Hair follicle dermal papilla cell (primary cell): ENCODE data around the gene TAS2R19. TPM values are rescaled to one million over a fixed set of nuclear protein-coding genes. Genes with fewer than 3 reads are reported as not detected.

Source experiments
- total RNA-seq: library from RNA; depleted of rRNA; stranded (reverse); fragments of >200 nt; gene quantifications from 2 replicates; pipeline ENCODE4 v1.2.3, GENCODE V29; 2012

Gene TAS2R19
- total RNA-seq: 4.9 and 9.6 TPM in 2 replicates

GRCh38 chr12:11022520-11022919 lies at the start of gene TAS2R19:
Gene TAS2R19, minus strand, starts transcription at chr12:11022620. Its CDS starts 49 bp downstream, at chr12:11022571.

GRCh38 chr12:11062194-11062593 lies 39.8 kb upstream of the TAS2R19 start, which contains the start of gene TAS2R46:
Gene TAS2R46, minus strand, starts transcription at chr12:11062294. Its CDS starts 0 bp downstream, at chr12:11062294.

GRCh38 chr12:11031307-11031706 lies 8.9 kb upstream of the TAS2R19 start, which contains the start of gene TAS2R31:
Gene TAS2R31, minus strand, starts transcription at chr12:11031407. Its CDS starts 72 bp downstream, at chr12:11031335.

GRCh38 chr12:10998204-10998603 lies 24.2 kb downstream of the TAS2R19 start, which contains the start of gene TAS2R20:
Gene TAS2R20, minus strand, starts transcription at chr12:10998304. Its CDS starts 429 bp downstream, at chr12:10997875.

GRCh38 chr12:10986812-10987211 lies 35.6 kb downstream of the TAS2R19 start, which contains the start of gene TAS2R50:
Gene TAS2R50, minus strand, starts transcription at chr12:10986912. Its CDS starts 52 bp downstream, at chr12:10986860.

Other genes with a start within 250 kb of the TAS2R19 start
- 0.16 TPM in 1 of 2 replicates, not detected in the other for gene TAS2R7, start 220.0 kb downstream of the TAS2R19 start, total RNA-seq
- 0.12 TPM in 1 of 2 replicates, not detected in the other for gene TAS2R8, start 215.3 kb downstream of the TAS2R19 start, total RNA-seq
- gene TAS2R9, start 212.5 kb downstream of the TAS2R19 start, total RNA-seq: not detected in 2 replicates
- 1.2 and 1.8 TPM in 2 replicates for gene TAS2R10, start 196.3 kb downstream of the TAS2R19 start, total RNA-seq
- gene PRR4, start 173.1 kb downstream of the TAS2R19 start, total RNA-seq: 1.7 and 10.5 TPM in 2 replicates
- gene PRH1, start 138.4 kb downstream of the TAS2R19 start, total RNA-seq: 19.8 and 37.5 TPM in 2 replicates
- gene TAS2R13, start 113.1 kb downstream of the TAS2R19 start, total RNA-seq: 1.8 and 3.4 TPM in 2 replicates
- not detected in 2 replicates for gene PRH2, start 93.4 kb downstream of the TAS2R19 start, total RNA-seq
- gene TAS2R14, start 83.4 kb downstream of the TAS2R19 start, total RNA-seq: 2.9 and 7.0 TPM in 2 replicates
- gene TAS2R50, start 35.7 kb downstream of the TAS2R19 start, total RNA-seq: 4.7 and 7.0 TPM in 2 replicates
- gene TAS2R20, start 24.3 kb downstream of the TAS2R19 start, total RNA-seq: 3.3 and 7.5 TPM in 2 replicates
- 6.4 and 10.9 TPM in 2 replicates for gene TAS2R31, start 8.8 kb upstream of the TAS2R19 start, total RNA-seq
- 2.2 and 6.8 TPM in 2 replicates for gene TAS2R46, start 39.7 kb upstream of the TAS2R19 start, total RNA-seq
- 3.4 and 4.3 TPM in 2 replicates for gene TAS2R43, start 69.7 kb upstream of the TAS2R19 start, total RNA-seq
- 3.6 and 8.8 TPM in 2 replicates for gene TAS2R30, start 112.0 kb upstream of the TAS2R19 start, total RNA-seq
- 5.5 and 5.8 TPM in 2 replicates for gene SMIM10L1, start 148.6 kb upstream of the TAS2R19 start, total RNA-seq
- not detected in 2 replicates for gene TAS2R42, start 164.3 kb upstream of the TAS2R19 start, total RNA-seq
- gene PRB3, start 247.1 kb upstream of the TAS2R19 start, total RNA-seq: not detected in 2 replicates